ENCODE data around the gene MTA3.

The MTA3 gene

GRCh38 chr2:42648796-42649195 is 80.4 kb downstream of the MTA3 start:
- FAIRE-seq, result no peak
- TF ChIP-seq CTCF (IDR thresholded peaks at IDR 0.05; ENCODE audit: insufficient read depth, missing control alignments), result no peak

GRCh38 chr2:42651057-42651456 is 82.6 kb downstream of the MTA3 start:
- no peak for FAIRE-seq
- no peak for TF ChIP-seq CTCF (IDR thresholded peaks at IDR 0.05; ENCODE audit: insufficient read depth, missing control alignments)
- DNase-seq (ENCODE audit: insufficient read length, low spot score), result no peak

More at GRCh38 chr2:42648796-42649195, 80.4 kb downstream of the MTA3 start:
- DNase-seq (ENCODE audit: insufficient read length, low spot score), result no peak

GRCh38 chr2:42652086-42652485 is 83.7 kb downstream of the MTA3 start:
- FAIRE-seq, result peak; percentile 38
- TF ChIP-seq CTCF (IDR thresholded peaks at IDR 0.05; ENCODE audit: insufficient read depth, missing control alignments), result no peak
- no peak for DNase-seq (ENCODE audit: insufficient read length, low spot score)

- no peak for DNase-seq (ENCODE audit: insufficient read length, low spot score)
- no peak for TF ChIP-seq CTCF (IDR thresholded peaks at IDR 0.05; ENCODE audit: insufficient read depth, missing control alignments)
- no peak for FAIRE-seq
These were observed 84.6 kb downstream of the MTA3 start for GRCh38 chr2:42653039-42653438.

- DNase-seq (ENCODE audit: insufficient read length, low spot score) (no peak), FAIRE-seq (no peak)
- no peak for TF ChIP-seq CTCF (IDR thresholded peaks at IDR 0.05; ENCODE audit: insufficient read depth, missing control alignments)
These were observed 85.5 kb downstream of the MTA3 start for GRCh38 chr2:42653908-42654445.

- DNase-seq (ENCODE audit: insufficient read length, low spot score), result no peak
- FAIRE-seq, result no peak
- TF ChIP-seq CTCF (IDR thresholded peaks at IDR 0.05; ENCODE audit: insufficient read depth, missing control alignments), result no peak
These were observed 89.9 kb downstream of the MTA3 start for GRCh38 chr2:42658306-42658705.

GRCh38 chr2:42659609-42660008 is 91.2 kb downstream of the MTA3 start:
- no peak for FAIRE-seq

More at GRCh38 chr2:42659609-42660008, 91.2 kb downstream of the MTA3 start:
- no peak for DNase-seq (ENCODE audit: insufficient read length, low spot score)
- TF ChIP-seq CTCF (IDR thresholded peaks at IDR 0.05; ENCODE audit: insufficient read depth, missing control alignments), result no peak
